Measurements from ENCODE around the gene ELFN1. TPM values are rescaled to one million over a fixed set of nuclear protein-coding genes. Genes with fewer than 3 reads are reported as not detected.

Gene ELFN1
- total and polyA plus RNA-seq, 10 of the 15 experiments (the other 5 are each of a cell fraction or from before 2014, with no cell fraction given), result 0.04 TPM; not detected in 9

DNA sequence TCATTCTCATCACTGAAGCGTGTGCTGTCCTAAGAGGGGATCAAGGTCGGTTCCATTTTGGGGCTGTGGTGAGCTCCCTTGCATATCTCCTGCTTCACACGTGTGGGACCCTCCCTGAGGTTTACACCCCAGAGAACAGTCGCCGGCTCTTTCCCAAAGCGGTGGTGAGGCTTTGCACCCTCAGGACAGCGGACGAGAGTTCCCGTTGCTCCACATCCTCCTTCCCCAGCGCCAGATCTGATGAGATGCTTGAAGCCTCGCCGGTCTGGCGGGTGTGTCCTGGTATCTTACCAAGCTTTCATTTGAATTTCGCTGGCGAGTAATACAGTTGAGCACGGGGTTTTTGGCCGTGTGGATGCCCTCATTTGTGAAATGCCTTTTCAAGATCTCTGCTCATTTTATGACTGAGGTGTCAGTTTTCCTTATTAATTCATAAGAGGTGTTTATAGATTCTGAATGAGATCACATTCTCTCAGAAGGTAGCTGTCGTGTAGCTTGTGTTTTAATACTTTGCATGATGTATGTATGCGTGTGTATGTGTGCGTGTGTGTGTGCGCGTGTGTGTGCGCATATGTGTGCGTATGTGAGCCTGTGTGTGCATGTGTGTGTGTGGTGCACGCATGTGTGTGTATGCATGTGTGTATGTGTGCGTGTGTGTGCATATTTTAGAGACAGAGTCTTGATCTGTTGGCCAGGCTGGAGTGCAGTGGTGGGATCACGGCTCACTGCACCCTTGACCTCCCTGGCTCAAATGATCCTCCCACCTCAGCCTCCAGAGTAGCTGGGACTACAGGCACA lies 30.7 kb downstream of the ELFN1 start:
- CTCF ChIA-PET, result interaction anchor here (0.7 kb wide), 1 partner anchor 37 kb away, joined by 3 read pairs; no protein-coding TSS in a partner anchor
- DNase-seq (ENCODE audit: low read depth, low spot score) (no peak), ATAC-seq (no peak), FAIRE-seq (no peak)
- H3K36me3 ChIP-seq (ENCODE audit: control insufficient read depth in 2 of 2, insufficient read depth in 2 of 2, low read length in 1 of 2), result no peaks in the 10 kb centered on the region
- no peak overlapping the region for H3K9ac ChIP-seq (ENCODE audit: control insufficient read depth, insufficient read depth, low read length)
- no peaks in the 10 kb centered on the region for H4K20me1 ChIP-seq (ENCODE audit: control insufficient read depth, insufficient read depth)
- TF ChIP-seq, protein P1, sequence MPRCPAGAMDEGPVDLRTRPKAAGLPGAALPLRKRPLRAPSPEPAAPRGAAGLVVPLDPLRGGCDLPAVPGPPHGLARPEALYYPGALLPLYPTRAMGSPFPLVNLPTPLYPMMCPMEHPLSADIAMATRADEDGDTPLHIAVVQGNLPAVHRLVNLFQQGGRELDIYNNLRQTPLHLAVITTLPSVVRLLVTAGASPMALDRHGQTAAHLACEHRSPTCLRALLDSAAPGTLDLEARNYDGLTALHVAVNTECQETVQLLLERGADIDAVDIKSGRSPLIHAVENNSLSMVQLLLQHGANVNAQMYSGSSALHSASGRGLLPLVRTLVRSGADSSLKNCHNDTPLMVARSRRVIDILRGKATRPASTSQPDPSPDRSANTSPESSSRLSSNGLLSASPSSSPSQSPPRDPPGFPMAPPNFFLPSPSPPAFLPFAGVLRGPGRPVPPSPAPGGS (IDR thresholded peaks at IDR 0.05; ENCODE audit: borderline replicate concordance, insufficient read depth, low read depth, low read length, poor library complexity, severe bottlenecking), result peak; percentile 78
- no peak for TF ChIP-seq SUPT20H (IDR thresholded peaks at IDR 0.05; ENCODE audit: borderline replicate concordance, control insufficient read depth, low read depth, low read length)
- TF ChIP-seq, protein P2, sequence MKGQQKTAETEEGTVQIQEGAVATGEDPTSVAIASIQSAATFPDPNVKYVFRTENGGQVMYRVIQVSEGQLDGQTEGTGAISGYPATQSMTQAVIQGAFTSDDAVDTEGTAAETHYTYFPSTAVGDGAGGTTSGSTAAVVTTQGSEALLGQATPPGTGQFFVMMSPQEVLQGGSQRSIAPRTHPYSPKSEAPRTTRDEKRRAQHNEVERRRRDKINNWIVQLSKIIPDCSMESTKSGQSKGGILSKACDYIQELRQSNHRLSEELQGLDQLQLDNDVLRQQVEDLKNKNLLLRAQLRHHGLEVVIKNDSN (IDR thresholded peaks at IDR 0.05; ENCODE audit: borderline replicate concordance, extremely low read length, insufficient read depth, low read depth, low read length), result no peak
- TF ChIP-seq, protein P3, sequence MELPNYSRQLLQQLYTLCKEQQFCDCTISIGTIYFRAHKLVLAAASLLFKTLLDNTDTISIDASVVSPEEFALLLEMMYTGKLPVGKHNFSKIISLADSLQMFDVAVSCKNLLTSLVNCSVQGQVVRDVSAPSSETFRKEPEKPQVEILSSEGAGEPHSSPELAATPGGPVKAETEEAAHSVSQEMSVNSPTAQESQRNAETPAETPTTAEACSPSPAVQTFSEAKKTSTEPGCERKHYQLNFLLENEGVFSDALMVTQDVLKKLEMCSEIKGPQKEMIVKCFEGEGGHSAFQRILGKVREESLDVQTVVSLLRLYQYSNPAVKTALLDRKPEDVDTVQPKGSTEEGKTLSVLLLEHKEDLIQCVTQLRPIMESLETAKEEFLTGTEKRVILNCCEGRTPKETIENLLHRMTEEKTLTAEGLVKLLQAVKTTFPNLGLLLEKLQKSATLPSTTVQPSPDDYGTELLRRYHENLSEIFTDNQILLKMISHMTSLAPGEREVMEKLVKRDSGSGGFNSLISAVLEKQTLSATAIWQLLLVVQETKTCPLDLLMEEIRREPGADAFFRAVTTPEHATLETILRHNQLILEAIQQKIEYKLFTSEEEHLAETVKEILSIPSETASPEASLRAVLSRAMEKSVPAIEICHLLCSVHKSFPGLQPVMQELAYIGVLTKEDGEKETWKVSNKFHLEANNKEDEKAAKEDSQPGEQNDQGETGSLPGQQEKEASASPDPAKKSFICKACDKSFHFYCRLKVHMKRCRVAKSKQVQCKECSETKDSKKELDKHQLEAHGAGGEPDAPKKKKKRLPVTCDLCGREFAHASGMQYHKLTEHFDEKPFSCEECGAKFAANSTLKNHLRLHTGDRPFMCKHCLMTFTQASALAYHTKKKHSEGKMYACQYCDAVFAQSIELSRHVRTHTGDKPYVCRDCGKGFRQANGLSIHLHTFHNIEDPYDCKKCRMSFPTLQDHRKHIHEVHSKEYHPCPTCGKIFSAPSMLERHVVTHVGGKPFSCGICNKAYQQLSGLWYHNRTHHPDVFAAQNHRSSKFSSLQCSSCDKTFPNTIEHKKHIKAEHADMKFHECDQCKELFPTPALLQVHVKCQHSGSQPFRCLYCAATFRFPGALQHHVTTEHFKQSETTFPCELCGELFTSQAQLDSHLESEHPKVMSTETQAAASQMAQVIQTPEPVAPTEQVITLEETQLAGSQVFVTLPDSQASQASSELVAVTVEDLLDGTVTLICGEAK (IDR thresholded peaks at IDR 0.05; ENCODE audit: borderline replicate concordance), result no peak
- TF ChIP-seq KLF5 (IDR thresholded peaks at IDR 0.05; ENCODE audit: partially characterized antibody), result no peak
- TF ChIP-seq SREBF2 (IDR thresholded peaks at IDR 0.05; ENCODE audit: low read length), result no peak
- TF ChIP-seq, protein P4, sequence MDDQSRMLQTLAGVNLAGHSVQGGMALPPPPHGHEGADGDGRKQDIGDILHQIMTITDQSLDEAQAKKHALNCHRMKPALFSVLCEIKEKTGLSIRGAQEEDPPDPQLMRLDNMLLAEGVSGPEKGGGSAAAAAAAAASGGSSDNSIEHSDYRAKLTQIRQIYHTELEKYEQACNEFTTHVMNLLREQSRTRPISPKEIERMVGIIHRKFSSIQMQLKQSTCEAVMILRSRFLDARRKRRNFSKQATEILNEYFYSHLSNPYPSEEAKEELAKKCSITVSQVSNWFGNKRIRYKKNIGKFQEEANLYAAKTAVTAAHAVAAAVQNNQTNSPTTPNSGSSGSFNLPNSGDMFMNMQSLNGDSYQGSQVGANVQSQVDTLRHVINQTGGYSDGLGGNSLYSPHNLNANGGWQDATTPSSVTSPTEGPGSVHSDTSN (IDR thresholded peaks at IDR 0.05; ENCODE audit: insufficient replicate concordance, low read depth, low read length), result peak; percentile 17
- TF ChIP-seq YBX1 (IDR thresholded peaks at IDR 0.05), result no peak
- TF ChIP-seq ESRRA (IDR thresholded peaks at IDR 0.05; ENCODE audit: low read length), result no peak
- no peak for TF ChIP-seq ZBED1 (IDR thresholded peaks at IDR 0.05; ENCODE audit: borderline replicate concordance)
- no peak for TF ChIP-seq NFIC (IDR thresholded peaks at IDR 0.05; ENCODE audit: low read depth, low read length)
- TF ChIP-seq, protein P5, sequence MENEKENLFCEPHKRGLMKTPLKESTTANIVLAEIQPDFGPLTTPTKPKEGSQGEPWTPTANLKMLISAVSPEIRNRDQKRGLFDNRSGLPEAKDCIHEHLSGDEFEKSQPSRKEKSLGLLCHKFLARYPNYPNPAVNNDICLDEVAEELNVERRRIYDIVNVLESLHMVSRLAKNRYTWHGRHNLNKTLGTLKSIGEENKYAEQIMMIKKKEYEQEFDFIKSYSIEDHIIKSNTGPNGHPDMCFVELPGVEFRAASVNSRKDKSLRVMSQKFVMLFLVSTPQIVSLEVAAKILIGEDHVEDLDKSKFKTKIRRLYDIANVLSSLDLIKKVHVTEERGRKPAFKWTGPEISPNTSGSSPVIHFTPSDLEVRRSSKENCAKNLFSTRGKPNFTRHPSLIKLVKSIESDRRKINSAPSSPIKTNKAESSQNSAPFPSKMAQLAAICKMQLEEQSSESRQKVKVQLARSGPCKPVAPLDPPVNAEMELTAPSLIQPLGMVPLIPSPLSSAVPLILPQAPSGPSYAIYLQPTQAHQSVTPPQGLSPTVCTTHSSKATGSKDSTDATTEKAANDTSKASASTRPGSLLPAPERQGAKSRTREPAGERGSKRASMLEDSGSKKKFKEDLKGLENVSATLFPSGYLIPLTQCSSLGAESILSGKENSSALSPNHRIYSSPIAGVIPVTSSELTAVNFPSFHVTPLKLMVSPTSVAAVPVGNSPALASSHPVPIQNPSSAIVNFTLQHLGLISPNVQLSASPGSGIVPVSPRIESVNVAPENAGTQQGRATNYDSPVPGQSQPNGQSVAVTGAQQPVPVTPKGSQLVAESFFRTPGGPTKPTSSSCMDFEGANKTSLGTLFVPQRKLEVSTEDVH (IDR thresholded peaks at IDR 0.05; ENCODE audit: low read depth, partially characterized antibody), result no peak
- H3K4me3 ChIP-seq, result no peak overlapping the region
- in situ Hi-C loops (cut with MboI) (no loop called here), intact Hi-C loops (cut with micrococcal nuclease; ENCODE audit: unreplicated experiment) (no loop called here)
- 73% methylated on average over 27 of the region's 27 CpGs for WGBS (ENCODE audit: insufficient coverage, insufficient replicate concordance, low lambda C conversion rate, missing lambda C conversion rate)
- RAD21 ChIA-PET (ENCODE audit: unreplicated experiment), result no interaction called here
- H3K27me3 ChIP-seq (replicated peaks in 1 of 2; ENCODE audit: control insufficient read depth in 2 of 2, insufficient read depth in 2 of 2, low read length in 1 of 2), result no peaks in the 10 kb centered on the region
- POLR2A ChIA-PET, result no interaction called here
- H3K9me3 ChIP-seq (replicated peaks; ENCODE audit: control insufficient read depth, insufficient read depth, low read length), result no peaks in the 10 kb centered on the region
- H3K79me2 ChIP-seq (ENCODE audit: control insufficient read depth, insufficient read depth, low read length), result no peaks in the 10 kb centered on the region
- SMC1A ChIA-PET (ENCODE audit: uncharacterized antibody, unreplicated experiment), result no interaction called here
- H3K4me1 ChIP-seq (ENCODE audit: control insufficient read depth, insufficient read depth, low read length), result no peaks in the 10 kb centered on the region
- no TSS peak for BruUV-seq (replicated peaks)
- no peak overlapping the region for H3K27ac ChIP-seq (ENCODE audit: control insufficient read depth, insufficient read depth)
- no peak overlapping the region for H2AFZ ChIP-seq (ENCODE audit: control insufficient read depth, low read depth, low read length)
- no peak overlapping the region for H3K4me2 ChIP-seq (ENCODE audit: control insufficient read depth, insufficient read depth)

Data from GM12878 (cell line).